PC-3 (cell line): ENCODE results near the gene KRT6A.

ENCODE experiments used
- CTCF ChIP-seq: fragments of 300-600 bp; sonication (generic); conservative IDR thresholded peaks from 2 replicates; pipeline ENCODE4 v1.5.1; 2017; ENCODE audit warnings: antibody characterized with exemption, low read depth, mild to moderate bottlenecking, low read length
- EZH2 ChIP-seq: fragments of 300-600 bp; sonication (generic); IDR thresholded peaks from one replicate; pipeline ENCODE4 v1.6.1; 2017; ENCODE audit warnings: antibody characterized with exemption, mild to moderate bottlenecking, low read length; ENCODE audit not compliant: unreplicated experiment

GRCh38 chr12:52448228-52448627 is 44.8 kb downstream of the KRT6A start:
- TF ChIP-seq CTCF (no peak), EZH2 (no peak)
